Thymus (tissue), 11 donors: ENCODE results near the gene TPH2. TPM values are rescaled to one million over a fixed set of nuclear protein-coding genes. Genes with fewer than 3 reads are reported as not detected.

Experiments used
- DNase-seq, 9 donors: peaks; one replicate each; pipeline ENCODE4 v3.0.0-alpha.2; 2013; ENCODE audit warnings: low spot score in 9 of 9, low read depth in 6 of 9, missing footprints in 1 of 9
- H3K27ac ChIP-seq, 2 donors: one replicate each; pipeline ENCODE4 v1.5.1; 2013; ENCODE audit warnings: control low read depth in 1 of 2, low read depth in 1 of 2, low read length in 1 of 2, mild to moderate bottlenecking in 1 of 2, moderate library complexity in 1 of 2
- H3K27me3 ChIP-seq, 2 donors: one replicate each; pipeline ENCODE4 v1.5.1; 2013; ENCODE audit warnings: low read length in 1 of 2; ENCODE audit not compliant: control insufficient read depth in 2 of 2, insufficient read depth in 1 of 2
- H3K36me3 ChIP-seq, 2 donors: one replicate each; pipeline ENCODE4 v1.5.1; 2013; ENCODE audit warnings: low read length in 1 of 2, mild to moderate bottlenecking in 1 of 2, moderate library complexity in 1 of 2; ENCODE audit not compliant: control insufficient read depth in 2 of 2, insufficient read depth in 2 of 2
- H3K4me1 ChIP-seq, 2 donors: one replicate each; pipeline ENCODE4 v1.5.1; 2013; ENCODE audit warnings: low read length in 2 of 2; ENCODE audit not compliant: control insufficient read depth in 2 of 2, insufficient read depth in 2 of 2
- H3K4me3 ChIP-seq, 2 donors: one replicate each; pipeline ENCODE4 v1.5.1; 2013; ENCODE audit warnings: low read length in 2 of 2, control low read depth in 1 of 2, mild to moderate bottlenecking in 1 of 2
- H3K9me3 ChIP-seq, 2 donors: one replicate each; pipeline ENCODE4 v1.5.1; 2013; ENCODE audit warnings: low read length in 1 of 2, mild to moderate bottlenecking in 1 of 2; ENCODE audit not compliant: control insufficient read depth in 2 of 2, insufficient read depth in 1 of 2
- WGBS: extraction: QIAGEN DNeasy Blood & Tissue Kit; methylation state at CpG from one replicate; pipeline ENCODE4 v1.1.7; 2013; 5-methylcytosine and 5-hydroxymethylcytosine counted together
- polyA plus RNA-seq: library from polyadenylated mRNA; stranded (reverse); fragments of 200-250 nt; gene quantifications from one replicate; pipeline ENCODE4 v1.2.3, GENCODE V29; 2013
- total RNA-seq: library from RNA; stranded (reverse); fragments of 120-200 nt; gene quantifications from one replicate; pipeline ENCODE4 v1.2.4, GENCODE V29; 2013
- donor health status: healthy.

TPH2 gene
- total and polyA plus RNA-seq, 2 donors, result 0.07 TPM; not detected in 1

DNA sequence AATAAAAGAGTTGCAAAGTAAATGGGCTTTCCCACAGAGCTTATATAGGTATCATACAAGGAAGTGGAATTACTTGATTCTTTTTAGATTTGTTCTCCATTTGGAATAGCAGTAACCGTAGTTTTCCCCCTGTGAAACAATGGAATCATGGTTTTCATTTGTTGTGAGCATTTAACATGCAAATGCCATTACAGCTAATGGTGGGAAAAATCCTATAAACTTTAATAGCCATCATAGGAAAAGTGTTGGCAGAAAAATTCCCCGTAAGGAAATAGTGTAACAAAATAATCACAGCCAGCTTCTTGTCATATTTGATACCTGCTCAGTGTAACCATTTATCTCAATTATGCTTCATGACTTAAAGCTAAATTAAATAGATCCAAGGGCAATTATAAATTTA, 95.3 kb downstream of the TPH2 start:
- H3K36me3 ChIP-seq, result no peaks in the 10 kb centered on the region
- no peak overlapping the region for H3K4me3 ChIP-seq
- no peaks in the 10 kb centered on the region for H3K4me1 ChIP-seq
- no peak for DNase-seq
- H3K27me3 ChIP-seq, result no peaks in the 10 kb centered on the region
- WGBS, result 89% methylated on average over 2 of the region's 2 CpGs
- H3K27ac ChIP-seq, result no peak overlapping the region
- H3K9me3 ChIP-seq, result no peaks in the 10 kb centered on the region

GRCh38 chr12:72035625-72036024, 97.0 kb downstream of the TPH2 start:
- 83% methylated on average over 5 of the region's 5 CpGs for WGBS
- Histone ChIP-seq H3K4me3 (no peak overlapping the region), H3K36me3 (no peaks in the 10 kb centered on the region), H3K4me1 (no peaks in the 10 kb centered on the region), H3K27me3 (no peaks in the 10 kb centered on the region), H3K9me3 (no peaks in the 10 kb centered on the region), H3K27ac (no peak overlapping the region)
- DNase-seq, result no peak

GRCh38 chr12:72036393-72036792, 97.7 kb downstream of the TPH2 start:
- no peaks in the 10 kb centered on the region for H3K9me3 ChIP-seq
- no peaks in the 10 kb centered on the region for H3K4me1 ChIP-seq
- no peak for DNase-seq
- no peak overlapping the region for H3K4me3 ChIP-seq
- H3K36me3 ChIP-seq, result no peaks in the 10 kb centered on the region
- no peak overlapping the region for H3K27ac ChIP-seq
- no peaks in the 10 kb centered on the region for H3K27me3 ChIP-seq
- WGBS, result 74% methylated on average over 1 of the region's 1 CpG

GRCh38 chr12:72037006-72037795, 98.6 kb downstream of the TPH2 start:
- Histone ChIP-seq H3K36me3 (no peaks in the 10 kb centered on the region), H3K4me3 (no peak overlapping the region), H3K4me1 (no peaks in the 10 kb centered on the region), H3K27ac (no peak overlapping the region), H3K27me3 (no peaks in the 10 kb centered on the region), H3K9me3 (no peaks in the 10 kb centered on the region)
- no peak for DNase-seq
- 88% methylated on average over 5 of the region's 5 CpGs for WGBS

- no peak for DNase-seq
- no peaks in the 10 kb centered on the region for H3K9me3 ChIP-seq
- no peak overlapping the region for H3K4me3 ChIP-seq
- H3K27me3 ChIP-seq, result no peaks in the 10 kb centered on the region
- H3K4me1 ChIP-seq, result no peaks in the 10 kb centered on the region
- 81% methylated on average over 2 of the region's 2 CpGs for whole genome bisulfite sequencing
- no peaks in the 10 kb centered on the region for H3K36me3 ChIP-seq
- H3K27ac ChIP-seq, result no peak overlapping the region
Observed at GRCh38 chr12:72041811-72042210, 103.2 kb downstream of the TPH2 start.

- Histone ChIP-seq H3K4me1 (no peaks in the 10 kb centered on the region), H3K27me3 (no peaks in the 10 kb centered on the region), H3K36me3 (no peaks in the 10 kb centered on the region), H3K4me3 (no peak overlapping the region), H3K27ac (no peak overlapping the region), H3K9me3 (no peaks in the 10 kb centered on the region)
- WGBS, result 91% methylated on average over 2 of the region's 2 CpGs
- DNase-seq, result no peak
Observed at GRCh38 chr12:72053604-72054003, 115.0 kb downstream of the TPH2 start.

DNA sequence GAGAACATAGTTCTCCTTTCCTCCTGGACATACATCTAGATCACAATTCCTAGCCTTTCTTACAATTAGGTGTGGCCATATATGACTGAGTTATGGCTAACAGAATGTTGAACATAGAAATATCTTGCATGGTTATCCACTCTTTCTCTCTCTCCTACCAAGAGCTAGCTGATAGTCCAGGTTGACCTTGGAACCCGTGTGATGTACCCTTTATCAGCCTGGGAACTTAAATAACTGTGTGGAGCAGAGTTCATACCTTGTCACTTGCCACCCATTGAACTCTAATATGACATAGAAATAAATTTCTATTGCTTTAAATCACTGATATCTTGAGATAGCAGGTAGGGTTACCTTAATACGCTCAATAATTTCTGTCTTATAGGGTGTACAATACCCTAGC, 115.9 kb downstream of the TPH2 start:
- Histone ChIP-seq H3K36me3 (no peaks in the 10 kb centered on the region), H3K4me1 (no peaks in the 10 kb centered on the region), H3K27me3 (no peaks in the 10 kb centered on the region), H3K4me3 (no peak overlapping the region), H3K27ac (no peak overlapping the region), H3K9me3 (no peaks in the 10 kb centered on the region)
- WGBS, result 79% methylated on average over 2 of the region's 2 CpGs
- no peak for DNase-seq

GRCh38 chr12:72057330-72057914, 118.8 kb downstream of the TPH2 start:
- Histone ChIP-seq H3K9me3 (no peaks in the 10 kb centered on the region), H3K27me3 (no peaks in the 10 kb centered on the region), H3K36me3 (no peaks in the 10 kb centered on the region), H3K4me3 (no peak overlapping the region), H3K4me1 (no peaks in the 10 kb centered on the region), H3K27ac (no peak overlapping the region)
- DNase-seq, result no peak
- 78% methylated on average over 5 of the region's 5 CpGs for WGBS

DNA sequence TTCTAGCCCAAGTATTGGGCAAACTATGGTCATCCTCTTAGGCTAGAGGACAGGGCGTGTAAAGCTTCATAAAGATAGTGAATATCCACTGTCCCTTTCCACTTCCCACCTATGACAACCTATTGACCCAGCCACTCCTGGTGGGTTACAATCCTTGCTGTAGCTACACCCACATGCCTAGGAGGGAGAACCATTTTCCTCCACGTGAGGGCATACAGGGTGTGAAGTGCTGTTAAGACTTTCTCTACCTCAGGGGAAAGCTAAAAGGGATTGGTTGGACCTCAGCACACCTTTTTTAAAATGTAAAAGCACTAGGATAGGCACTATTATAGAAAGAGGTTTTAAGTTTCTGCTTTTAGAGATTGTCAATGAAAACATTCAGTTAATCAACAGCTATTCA, 124.4 kb downstream of the TPH2 start:
- Histone ChIP-seq H3K4me3 (no peak overlapping the region), H3K27me3 (no peaks in the 10 kb centered on the region), H3K9me3 (no peaks in the 10 kb centered on the region), H3K36me3 (no peaks in the 10 kb centered on the region), H3K4me1 (no peaks in the 10 kb centered on the region), H3K27ac (no peak overlapping the region)
- 68% methylated on average over 2 of the region's 2 CpGs for WGBS
- no peak for DNase-seq
